Fibroblast of villous mesenchyme (primary cell): Measurements from ENCODE around the gene KSR2. TPM values are rescaled to one million over a fixed set of nuclear protein-coding genes. Genes with fewer than 3 reads are reported as not detected.
"Not testable (repeated sequence)": the region's sequence is repeated elsewhere in the genome, so short reads cannot be mapped to it uniquely, and the experiment has no call there.

Experiments
- DNase-seq: peaks from one replicate; pipeline ENCODE4 v3.0.0-alpha.2; 2010; ENCODE audit warnings: low read depth
- H3K4me3 ChIP-seq: 2 replicates; pipeline ENCODE4 v1.5.1; 2011; ENCODE audit warnings: low read depth, mild to moderate bottlenecking, low read length
- CTCF ChIP-seq: IDR thresholded peaks from 2 replicates; pipeline ENCODE4 v1.5.1; 2012; ENCODE audit warnings: low read depth, mild to moderate bottlenecking, low read length; ENCODE audit not compliant: insufficient read depth
- total RNA-seq: library from RNA; depleted of rRNA; stranded (reverse); fragments of >200 nt; gene quantifications from 2 replicates; pipeline ENCODE4 v1.2.3, GENCODE V29; 2012

Gene KSR2
- total RNA-seq, 1 donor: not detected

- no peak overlapping the region for H3K4me3 ChIP-seq
- DNase-seq: no peak
- TF ChIP-seq CTCF: no peak
Observed at GRCh38 chr12:117803001-117803400, 165.8 kb downstream of the KSR2 start.

DNA sequence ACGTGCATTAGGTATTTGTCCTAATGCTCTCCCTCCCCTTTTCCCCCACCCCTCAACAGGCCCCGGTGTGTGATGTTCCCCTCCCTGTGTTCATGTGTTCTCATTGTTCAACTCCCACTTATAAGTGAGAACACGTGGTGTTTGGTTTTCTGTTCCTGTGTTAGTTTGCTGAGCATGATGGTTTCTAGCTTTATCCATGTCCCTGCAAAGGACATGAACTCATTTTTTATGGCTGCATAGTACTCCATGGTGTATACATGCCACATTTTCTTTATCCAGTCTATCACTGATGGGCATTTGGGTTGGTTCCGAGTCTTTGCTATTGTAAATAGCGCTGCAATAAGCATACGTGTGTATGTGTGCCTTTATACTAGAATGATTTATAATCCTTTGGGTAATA lies 168.1 kb downstream of the KSR2 start:
- not testable (repeated sequence) for H3K4me3 ChIP-seq, DNase-seq

DNA sequence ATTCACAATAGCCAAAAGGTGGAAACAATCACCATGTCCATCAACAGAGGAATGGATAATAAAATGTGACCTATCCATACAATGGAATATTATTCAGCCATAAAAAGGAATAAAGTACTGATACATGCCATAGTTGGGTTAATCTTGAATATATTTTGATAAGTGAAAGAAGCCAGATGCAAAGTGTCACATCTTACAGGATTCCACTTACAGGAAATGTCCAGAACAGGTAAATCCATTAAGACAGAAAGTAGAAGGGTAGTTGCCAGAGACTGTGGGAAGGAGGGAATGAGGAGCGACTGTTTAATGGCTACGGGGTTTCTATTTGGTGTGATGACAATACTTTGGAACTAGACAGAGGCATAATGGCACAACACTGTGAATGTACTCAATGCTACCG lies 171.6 kb downstream of the KSR2 start:
- no peak overlapping the region for H3K4me3 ChIP-seq
- TF ChIP-seq CTCF: no peak
- DNase-seq: no peak

GRCh38 chr12:117792877-117793424 lies 175.8 kb downstream of the KSR2 start:
- no peak for DNase-seq
- no peak for TF ChIP-seq CTCF
- H3K4me3 ChIP-seq: no peak overlapping the region

- no peak for TF ChIP-seq CTCF
- no peak overlapping the region for H3K4me3 ChIP-seq
- no peak for DNase-seq
Observed at GRCh38 chr12:117792471-117792870, 176.3 kb downstream of the KSR2 start.

DNA sequence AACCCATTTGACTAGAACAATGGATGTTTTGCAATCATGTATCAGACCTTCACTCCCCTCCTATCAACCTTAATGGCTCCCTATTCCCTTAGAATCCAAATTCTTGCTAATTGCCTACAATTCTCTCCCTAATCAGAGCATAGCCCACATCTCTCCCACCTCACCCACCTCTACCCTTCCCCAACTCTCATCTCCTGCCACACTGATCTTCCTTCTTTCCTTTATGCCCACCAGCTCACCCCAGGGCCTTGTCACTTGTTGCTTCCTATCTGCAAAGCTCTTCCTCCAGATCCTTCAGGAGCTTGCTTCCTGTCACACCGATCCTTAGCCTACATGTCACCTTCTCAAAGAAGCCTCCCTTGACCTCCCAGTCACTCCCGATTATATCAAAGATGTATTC lies 177.8 kb downstream of the KSR2 start:
- DNase-seq: no peak
- no peak overlapping the region for H3K4me3 ChIP-seq
- no peak for TF ChIP-seq CTCF

- DNase-seq: no peak
- no peak for TF ChIP-seq CTCF
- no peak overlapping the region for H3K4me3 ChIP-seq
Observed at GRCh38 chr12:117790198-117790597, 178.6 kb downstream of the KSR2 start.
